GM12865 (cell line): ENCODE results near the gene TNS3.

Experiments used
- DNase-seq: peaks from one replicate; pipeline ENCODE4 v3.0.0; 2010; ENCODE audit warnings: low read depth
- H3K4me3 ChIP-seq: 2 replicates; pipeline ENCODE4 v1.5.1; 2011; ENCODE audit warnings: mild to moderate bottlenecking, low read depth, low read length, control low read depth
- CTCF ChIP-seq: IDR thresholded peaks from 2 replicates; pipeline ENCODE4 v1.5.1; 2011; ENCODE audit warnings: low read length, control low read depth, low read depth, inconsistent platforms; ENCODE audit not compliant: insufficient read depth; ENCODE audit errors: missing control alignments

Gene TNS3

GRCh38 chr7:47383696-47384445 is 198.0 kb downstream of the TNS3 start:
- no peak for DNase-seq
- H3K4me3 ChIP-seq = no peak overlapping the region
- TF ChIP-seq CTCF = no peak

- no peak for DNase-seq
- no peak for TF ChIP-seq CTCF
- H3K4me3 ChIP-seq = no peak overlapping the region
Measured at GRCh38 chr7:47383072-47383471, 198.8 kb downstream of the TNS3 start.

- TF ChIP-seq CTCF = no peak
- no peak for DNase-seq
- no peak overlapping the region for H3K4me3 ChIP-seq
Measured at GRCh38 chr7:47382200-47382599, 199.7 kb downstream of the TNS3 start.

GRCh38 chr7:47381134-47381495 is 200.8 kb downstream of the TNS3 start:
- no peak for TF ChIP-seq CTCF
- no peak overlapping the region for H3K4me3 ChIP-seq
- no peak for DNase-seq

GRCh38 chr7:47380325-47381133 is 201.4 kb downstream of the TNS3 start:
- no peak for DNase-seq
- no peak overlapping the region for H3K4me3 ChIP-seq
- TF ChIP-seq CTCF = no peak

- no peak overlapping the region for H3K4me3 ChIP-seq
- no peak for DNase-seq
- TF ChIP-seq CTCF = no peak
Measured at GRCh38 chr7:47379629-47380324, 202.1 kb downstream of the TNS3 start.
